ENCODE results near the gene GRM8.

GRM8 gene

GRCh38 chr7:126656165-126656564, 596.6 kb downstream of the GRM8 start:
- TF ChIP-seq EZH2 (IDR thresholded peaks at IDR 0.05; ENCODE audit: borderline replicate concordance, low read length), result no peak
- TF ChIP-seq, protein P1, sequence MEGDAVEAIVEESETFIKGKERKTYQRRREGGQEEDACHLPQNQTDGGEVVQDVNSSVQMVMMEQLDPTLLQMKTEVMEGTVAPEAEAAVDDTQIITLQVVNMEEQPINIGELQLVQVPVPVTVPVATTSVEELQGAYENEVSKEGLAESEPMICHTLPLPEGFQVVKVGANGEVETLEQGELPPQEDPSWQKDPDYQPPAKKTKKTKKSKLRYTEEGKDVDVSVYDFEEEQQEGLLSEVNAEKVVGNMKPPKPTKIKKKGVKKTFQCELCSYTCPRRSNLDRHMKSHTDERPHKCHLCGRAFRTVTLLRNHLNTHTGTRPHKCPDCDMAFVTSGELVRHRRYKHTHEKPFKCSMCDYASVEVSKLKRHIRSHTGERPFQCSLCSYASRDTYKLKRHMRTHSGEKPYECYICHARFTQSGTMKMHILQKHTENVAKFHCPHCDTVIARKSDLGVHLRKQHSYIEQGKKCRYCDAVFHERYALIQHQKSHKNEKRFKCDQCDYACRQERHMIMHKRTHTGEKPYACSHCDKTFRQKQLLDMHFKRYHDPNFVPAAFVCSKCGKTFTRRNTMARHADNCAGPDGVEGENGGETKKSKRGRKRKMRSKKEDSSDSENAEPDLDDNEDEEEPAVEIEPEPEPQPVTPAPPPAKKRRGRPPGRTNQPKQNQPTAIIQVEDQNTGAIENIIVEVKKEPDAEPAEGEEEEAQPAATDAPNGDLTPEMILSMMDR (IDR thresholded peaks at IDR 0.05; ENCODE audit: low read length), result no peak
- Histone ChIP-seq H3K4me3 (ENCODE audit: low read depth, low read length, poor library complexity, severe bottlenecking) (no peak overlapping the region), H3K4me2 (ENCODE audit: low read length) (no peak overlapping the region), H3K27me3 (ENCODE audit: insufficient read depth, low read length) (no peaks in the 10 kb centered on the region), H3K9me3 (ENCODE audit: low read length) (no peaks in the 10 kb centered on the region), H3K9ac (ENCODE audit: low read length) (no peak overlapping the region), H3K4me1 (ENCODE audit: insufficient read depth, low read length, severe bottlenecking) (peaks cover 29% of the 10 kb centered on the region), H3K36me3 (ENCODE audit: insufficient read depth, low read length) (no peaks in the 10 kb centered on the region), H3K9me2 (ENCODE audit: low read depth, low read length) (no peaks in the 10 kb centered on the region), H2AFZ (ENCODE audit: low read length) (no peak overlapping the region), H4K20me1 (ENCODE audit: insufficient read depth, low read length) (no peaks in the 10 kb centered on the region), H3K79me2 (ENCODE audit: insufficient read depth, low read length) (no peaks in the 10 kb centered on the region), H3K27ac (ENCODE audit: low read depth, low read length, poor library complexity, severe bottlenecking) (no peak overlapping the region), H3F3A (ENCODE audit: insufficient read depth, low read length) (no peaks in the 10 kb centered on the region)

- Histone ChIP-seq H3K4me3 (ENCODE audit: low read depth, low read length, poor library complexity, severe bottlenecking) (no peak overlapping the region), H3K79me2 (ENCODE audit: insufficient read depth, low read length) (no peaks in the 10 kb centered on the region), H3F3A (ENCODE audit: insufficient read depth, low read length) (no peaks in the 10 kb centered on the region), H3K4me2 (ENCODE audit: low read length) (no peak overlapping the region), H3K9me3 (ENCODE audit: low read length) (no peaks in the 10 kb centered on the region), H3K9me2 (ENCODE audit: low read depth, low read length) (no peaks in the 10 kb centered on the region; the same call in 1 of the 2 replicates), H3K27ac (ENCODE audit: low read depth, low read length, poor library complexity, severe bottlenecking) (no peak overlapping the region), H3K36me3 (ENCODE audit: insufficient read depth, low read length) (no peaks in the 10 kb centered on the region), H3K4me1 (ENCODE audit: insufficient read depth, low read length, severe bottlenecking) (no peaks in the 10 kb centered on the region), H4K20me1 (ENCODE audit: insufficient read depth, low read length) (no peaks in the 10 kb centered on the region), H2AFZ (ENCODE audit: low read length) (no peak overlapping the region), H3K27me3 (ENCODE audit: insufficient read depth, low read length) (no peaks in the 10 kb centered on the region), H3K9ac (ENCODE audit: low read length) (no peak overlapping the region)
- TF ChIP-seq EZH2 (IDR thresholded peaks at IDR 0.05; ENCODE audit: borderline replicate concordance, low read length), result no peak
- TF ChIP-seq, protein P1 (IDR thresholded peaks at IDR 0.05; ENCODE audit: low read length), result no peak
These were observed 615.2 kb downstream of the GRM8 start for GRCh38 chr7:126637538-126637937.

GRCh38 chr7:126635545-126635944, 617.2 kb downstream of the GRM8 start:
- H3K79me2 ChIP-seq (ENCODE audit: insufficient read depth, low read length), result no peaks in the 10 kb centered on the region
- H3K9me2 ChIP-seq (ENCODE audit: low read depth, low read length), result no peaks in the 10 kb centered on the region; the same call in 1 of the 2 replicates
- TF ChIP-seq, protein P1 (IDR thresholded peaks at IDR 0.05; ENCODE audit: low read length), result no peak
- no peak for TF ChIP-seq EZH2 (IDR thresholded peaks at IDR 0.05; ENCODE audit: borderline replicate concordance, low read length)
- H3K9me3 ChIP-seq (ENCODE audit: low read length), result no peaks in the 10 kb centered on the region
- no peaks in the 10 kb centered on the region for H4K20me1 ChIP-seq (ENCODE audit: insufficient read depth, low read length)
- no peak overlapping the region for H3K27ac ChIP-seq (ENCODE audit: low read depth, low read length, poor library complexity, severe bottlenecking)
- no peaks in the 10 kb centered on the region for H3K4me1 ChIP-seq (ENCODE audit: insufficient read depth, low read length, severe bottlenecking)
- no peaks in the 10 kb centered on the region for H3K27me3 ChIP-seq (ENCODE audit: insufficient read depth, low read length)
- no peak overlapping the region for H3K9ac ChIP-seq (ENCODE audit: low read length)
- no peak overlapping the region for H3K4me3 ChIP-seq (ENCODE audit: low read depth, low read length, poor library complexity, severe bottlenecking)
- H2AFZ ChIP-seq (ENCODE audit: low read length), result no peak overlapping the region
- H3F3A ChIP-seq (ENCODE audit: insufficient read depth, low read length), result no peaks in the 10 kb centered on the region
- no peaks in the 10 kb centered on the region for H3K36me3 ChIP-seq (ENCODE audit: insufficient read depth, low read length)
- no peak overlapping the region for H3K4me2 ChIP-seq (ENCODE audit: low read length)
